ENCODE data around the gene JAG1. TPM values are rescaled to one million over a fixed set of nuclear protein-coding genes. Genes with fewer than 3 reads are reported as not detected.

JAG1 gene
- polyA plus RNA-seq, 4 donors: 141 to 243 (median 176) TPM

DNA sequence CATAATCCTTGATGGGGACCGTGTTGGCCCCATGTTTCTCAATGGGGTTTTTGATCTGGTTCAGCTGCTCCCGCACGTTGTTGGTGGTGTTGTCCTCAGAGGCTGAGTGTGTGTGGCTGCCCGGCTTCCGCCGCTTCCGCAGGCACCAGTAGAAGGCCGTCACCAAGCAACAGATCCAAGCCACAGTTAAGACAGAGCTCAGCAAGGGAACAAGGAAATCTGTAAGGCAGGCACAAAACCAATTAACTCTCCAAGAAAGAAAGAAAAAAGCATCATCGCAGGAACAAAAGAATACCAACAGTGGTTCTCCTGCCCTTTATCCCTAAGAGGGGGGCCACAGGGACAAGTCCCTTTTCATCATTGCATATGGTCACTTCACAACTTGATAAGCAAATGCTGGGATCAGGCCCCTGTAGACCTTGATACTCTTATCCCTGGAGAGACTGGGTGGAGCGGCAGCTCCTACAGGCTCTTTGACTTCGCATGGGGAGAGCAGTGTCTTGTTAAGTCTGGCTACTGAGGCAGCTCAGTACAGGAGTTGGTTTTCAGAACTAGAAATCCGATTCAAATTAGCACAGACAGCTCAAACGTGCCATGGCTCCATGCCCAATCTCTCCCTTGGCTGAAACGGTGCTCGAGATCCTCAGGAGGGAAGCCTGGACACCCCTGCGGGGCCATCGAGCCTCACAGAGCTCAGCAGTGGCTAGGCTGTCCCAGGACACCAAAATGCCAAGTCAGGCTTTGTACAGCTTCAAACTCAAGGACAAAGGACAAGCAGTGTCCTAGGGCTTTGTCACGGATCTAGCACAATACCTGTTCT lies 33.9 kb downstream of the JAG1 start:
- no peak for DNase-seq (ENCODE audit: low read depth in 4 of 4, low spot score in 2 of 4)

DNA sequence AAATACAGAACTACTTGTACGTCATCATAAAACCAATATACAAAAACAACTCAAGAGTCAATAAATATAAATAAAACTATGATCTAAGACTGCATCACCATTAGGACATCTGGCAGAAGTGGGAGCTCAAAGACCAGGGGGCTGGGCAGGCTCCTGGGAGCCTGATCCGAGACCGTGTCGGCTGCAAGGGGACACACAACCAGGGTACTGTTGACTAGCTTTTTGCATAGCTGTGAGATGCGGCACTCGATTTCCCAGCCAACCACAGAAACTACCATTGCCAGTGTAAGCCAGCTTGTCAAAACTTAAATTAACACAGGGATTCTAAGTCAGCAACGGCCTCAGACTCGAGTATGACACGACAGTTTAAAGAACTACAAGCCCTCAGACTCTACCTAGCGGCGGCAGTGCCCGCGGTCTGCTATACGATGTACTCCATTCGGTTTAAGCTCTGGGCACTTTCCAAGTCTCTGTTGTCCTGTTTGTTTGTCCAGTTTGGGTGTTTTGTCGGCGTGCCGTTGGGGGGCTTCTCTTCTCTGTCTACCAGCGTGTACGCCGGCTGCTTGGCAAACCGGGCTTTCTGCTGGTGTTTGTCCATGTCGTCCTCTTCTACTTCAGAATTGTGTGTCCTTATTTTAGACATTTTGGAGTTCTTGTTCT lies 34.6 kb downstream of the JAG1 start:
- DNase-seq (ENCODE audit: low read depth in 4 of 4, low spot score in 2 of 4): no peak

DNA sequence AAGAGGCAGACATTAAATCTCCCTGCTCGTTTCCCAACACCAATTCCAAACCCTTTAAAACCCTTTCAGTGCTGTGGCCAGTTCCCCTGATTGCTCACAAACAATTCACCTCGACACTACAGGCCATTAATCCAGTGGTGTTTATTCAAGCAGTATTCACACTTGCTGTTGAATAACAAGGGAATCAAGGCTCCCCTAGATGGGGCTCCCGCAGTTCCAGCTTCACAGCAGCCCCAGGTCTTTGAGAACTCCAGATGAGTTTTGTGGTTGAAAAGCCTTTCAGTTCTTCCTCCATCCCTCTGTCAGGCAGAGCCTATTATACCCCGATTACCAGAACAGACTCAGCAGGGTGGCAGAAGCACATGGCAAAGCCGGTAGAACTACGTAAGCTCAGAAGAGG lies 36.2 kb downstream of the JAG1 start:
- no peak for DNase-seq (ENCODE audit: low read depth in 4 of 4, low spot score in 2 of 4)

DNA sequence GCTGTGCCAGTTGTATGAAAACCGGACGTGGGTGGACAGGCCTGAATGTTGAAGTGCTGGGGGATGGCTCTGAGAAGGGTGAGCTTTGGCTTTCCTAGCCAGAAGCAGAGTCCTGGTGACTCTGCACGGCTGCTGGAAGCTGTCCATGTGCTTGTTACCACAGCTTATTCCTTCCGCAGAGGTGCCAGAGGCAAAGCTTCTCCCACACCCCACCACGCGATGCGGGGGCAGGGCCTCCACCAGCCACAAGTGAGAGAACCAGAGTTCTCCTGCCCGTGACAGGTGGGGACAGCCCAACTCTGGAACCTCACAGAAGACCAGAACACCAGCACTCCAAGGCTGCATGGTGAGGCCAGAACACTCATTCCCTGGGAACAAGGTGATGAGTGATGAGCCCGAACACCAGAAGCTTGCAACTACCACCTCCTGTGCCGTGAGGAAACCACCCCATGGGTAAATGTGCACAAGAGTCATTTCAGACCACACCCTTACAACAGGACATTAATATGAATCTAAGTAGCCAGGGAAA lies 36.7 kb downstream of the JAG1 start:
- DNase-seq (ENCODE audit: low read depth in 4 of 4, low spot score in 2 of 4): no peak

DNA sequence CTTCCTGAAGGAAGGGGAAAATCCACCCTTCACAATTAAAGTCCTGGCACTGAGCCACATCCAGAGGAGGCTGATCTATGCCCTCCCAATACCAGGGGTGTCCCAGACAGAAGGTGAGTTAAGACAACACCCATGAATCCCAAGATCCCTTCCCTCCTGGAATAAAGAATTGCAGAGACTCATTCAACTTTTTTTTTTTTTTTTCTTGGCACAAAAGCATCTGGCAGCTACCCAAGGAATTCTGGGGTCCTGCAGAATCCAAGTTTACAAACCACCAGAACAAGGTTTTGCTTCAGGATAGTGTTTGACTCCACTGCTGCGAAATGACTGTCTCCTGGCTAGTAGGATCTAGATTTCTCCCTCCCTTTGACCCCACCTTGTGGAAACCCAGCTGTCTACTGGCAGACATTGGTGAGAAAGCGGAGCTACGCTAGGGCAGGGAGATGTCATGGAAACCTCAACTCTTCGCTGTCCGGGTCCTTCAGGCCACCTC lies 37.4 kb downstream of the JAG1 start:
- DNase-seq (ENCODE audit: low read depth in 4 of 4, low spot score in 2 of 4): no peak

DNA sequence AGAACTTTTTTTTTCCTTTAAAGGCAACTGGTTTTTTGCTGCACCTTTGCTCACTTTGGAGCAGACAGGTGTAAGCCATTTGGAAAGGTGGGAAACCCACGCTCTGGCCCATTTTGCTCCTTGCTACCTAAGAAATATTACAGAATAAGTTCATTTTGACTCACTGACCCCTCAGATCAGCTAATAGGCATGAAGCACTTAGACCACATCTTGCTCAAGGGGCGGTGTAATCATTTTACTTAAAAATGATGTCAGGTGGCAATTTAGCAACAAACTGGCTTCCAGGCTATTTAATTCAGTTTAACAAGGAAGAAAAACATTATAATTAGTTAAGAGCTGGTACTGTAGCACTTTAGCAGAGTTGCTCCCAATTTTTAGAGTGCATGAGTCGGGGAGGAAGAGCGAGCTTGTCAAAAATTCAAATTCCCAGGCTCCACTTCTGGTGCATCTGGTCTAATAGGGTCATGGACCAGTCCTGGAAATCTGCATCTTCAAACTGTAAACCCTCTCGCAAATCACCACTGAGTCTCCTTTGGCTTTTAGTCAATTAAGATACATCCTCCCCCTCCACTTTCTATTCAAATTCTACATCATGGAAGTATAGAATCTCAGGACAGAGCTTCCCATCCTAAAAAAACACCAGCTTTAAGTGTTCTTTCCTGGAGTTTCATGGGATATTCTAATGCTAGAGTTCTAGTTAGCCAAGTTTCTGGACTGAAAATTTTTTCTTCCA lies 38.2 kb downstream of the JAG1 start:
- DNase-seq (ENCODE audit: low read depth in 4 of 4, low spot score in 2 of 4): no peak

DNA sequence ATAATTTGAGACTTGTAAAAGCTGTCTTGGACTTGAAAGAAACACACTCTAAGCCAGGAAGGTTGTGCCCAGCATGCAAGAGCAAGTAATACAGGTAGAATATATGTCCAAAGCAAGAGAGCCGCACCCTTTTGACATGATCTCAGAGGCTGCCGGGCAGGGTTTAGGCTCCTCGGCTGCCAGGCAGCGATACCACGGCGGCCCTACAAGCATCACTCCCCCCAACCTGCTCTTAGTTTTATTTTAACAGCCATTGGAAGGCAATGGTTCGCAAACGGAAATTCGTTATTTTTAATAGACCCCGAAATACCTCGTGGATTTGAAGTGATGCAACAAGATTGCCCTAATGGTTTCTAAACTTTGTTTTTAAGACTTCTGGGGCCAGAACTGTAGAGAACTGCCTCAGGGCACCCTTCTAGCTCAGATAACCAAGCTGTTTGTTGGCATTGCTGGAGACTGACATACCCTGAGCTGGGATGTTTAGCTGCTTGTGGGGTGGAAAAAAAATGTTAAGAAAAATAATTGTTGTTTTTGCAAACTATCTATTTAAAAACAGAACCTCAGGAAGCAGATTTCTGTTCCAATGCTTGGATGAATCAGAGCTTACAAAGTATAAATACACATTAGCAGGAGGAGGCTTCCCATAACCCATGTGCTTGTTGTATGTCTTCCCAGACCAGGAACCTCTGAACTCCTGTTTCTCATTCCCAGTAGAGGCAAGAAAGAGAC lies 39.0 kb downstream of the JAG1 start:
- no peak for DNase-seq (ENCODE audit: low read depth in 4 of 4, low spot score in 2 of 4)

DNA sequence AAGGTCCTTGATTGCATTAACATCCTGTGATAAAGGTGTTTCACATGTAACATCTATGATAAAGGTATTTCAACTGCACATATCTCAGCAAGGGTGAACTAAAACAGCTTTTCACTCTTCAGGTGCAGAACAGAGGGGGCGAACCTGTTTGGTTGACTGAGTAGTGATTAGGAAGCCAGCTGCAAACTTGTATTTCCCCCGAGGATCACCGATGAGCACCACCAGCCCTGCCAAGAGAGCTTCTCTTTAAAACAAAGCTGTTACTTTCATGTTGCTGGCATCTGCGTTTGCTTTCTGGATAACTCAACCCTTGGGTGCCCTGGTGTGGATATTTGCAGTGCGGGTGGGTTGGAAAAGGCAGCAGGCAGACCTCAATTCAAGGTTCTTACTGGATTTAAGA lies 39.6 kb downstream of the JAG1 start:
- DNase-seq (ENCODE audit: low read depth in 4 of 4, low spot score in 2 of 4): no peak

DNA sequence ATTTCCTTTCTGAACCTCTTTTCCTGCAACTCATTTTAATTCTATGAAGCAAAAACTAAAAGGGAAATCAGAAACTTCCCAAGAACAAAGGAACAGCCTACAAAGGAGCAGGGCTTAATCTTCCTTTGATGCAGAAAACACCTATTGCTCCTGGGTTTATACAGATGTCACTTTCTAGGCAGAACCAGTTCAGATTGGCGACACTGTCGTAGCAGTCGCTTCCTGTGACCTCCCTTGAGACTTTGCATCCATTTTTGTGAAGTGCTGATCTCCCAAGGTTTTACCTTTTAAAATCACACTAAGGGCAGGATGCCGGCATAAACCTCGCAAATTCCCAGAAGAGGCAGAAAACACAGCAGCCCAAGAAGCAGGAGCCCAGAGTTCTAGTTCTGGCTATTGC lies 40.1 kb downstream of the JAG1 start:
- no peak for DNase-seq (ENCODE audit: low read depth in 4 of 4, low spot score in 2 of 4)

DNA sequence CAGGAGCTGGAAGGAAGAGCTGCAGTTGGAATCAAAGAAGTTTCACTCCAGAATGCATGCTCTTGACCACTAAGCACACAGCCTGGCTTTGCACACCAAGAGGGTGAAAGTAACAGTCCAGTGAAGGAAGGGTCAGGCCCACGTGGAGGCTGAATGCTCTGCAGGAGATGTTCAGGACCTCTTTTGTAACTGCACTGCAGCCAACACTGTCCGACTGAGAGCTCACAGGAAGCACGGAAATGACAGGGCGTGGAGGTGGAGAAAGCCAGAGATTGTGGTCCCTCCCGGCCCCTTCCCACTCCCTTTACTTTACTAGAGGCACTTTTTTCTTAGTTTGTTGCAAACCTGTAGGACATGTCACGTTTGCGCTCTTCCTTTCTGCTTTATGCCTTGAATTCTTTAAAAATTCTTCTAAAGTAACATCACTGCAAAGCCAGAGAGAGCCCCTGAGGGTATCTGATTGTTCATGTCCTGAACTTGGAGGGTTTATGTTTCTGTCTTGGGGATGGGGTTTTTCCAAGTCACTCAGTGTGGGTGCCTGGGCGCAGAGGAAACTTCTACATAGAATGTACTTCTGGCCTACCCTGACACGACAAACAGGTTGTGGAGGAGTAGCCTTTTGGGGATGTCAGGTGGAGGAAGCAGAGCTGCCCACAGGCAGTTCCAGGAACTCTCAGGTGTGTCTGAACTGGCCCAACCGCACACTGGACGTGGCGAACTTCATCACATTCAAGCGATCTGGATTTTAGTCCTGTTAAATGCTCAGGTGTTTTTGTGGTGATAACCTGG lies 40.9 kb downstream of the JAG1 start:
- DNase-seq (ENCODE audit: low read depth in 4 of 4, low spot score in 2 of 4): no peak

DNA sequence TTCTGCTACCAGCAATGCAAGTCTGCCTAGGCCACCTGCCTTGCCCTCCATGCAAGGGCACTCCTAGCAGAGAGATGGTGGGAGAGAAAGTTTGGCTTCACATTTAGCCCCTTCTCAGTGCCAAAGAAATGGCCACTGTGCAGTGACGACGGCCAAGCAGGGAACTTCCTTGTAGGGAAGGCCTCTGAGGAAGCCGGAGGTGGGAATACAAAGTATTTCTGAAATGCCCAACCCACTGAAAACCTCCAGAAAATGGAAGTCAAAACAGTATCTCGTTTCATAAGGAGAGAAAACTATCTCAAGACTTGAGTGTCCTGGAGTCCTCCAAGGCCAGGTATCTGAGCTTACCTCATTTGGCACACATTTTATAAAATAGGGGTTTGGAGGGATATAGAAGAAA lies 42.7 kb downstream of the JAG1 start:
- DNase-seq (ENCODE audit: low read depth in 4 of 4, low spot score in 2 of 4): no peak

DNA sequence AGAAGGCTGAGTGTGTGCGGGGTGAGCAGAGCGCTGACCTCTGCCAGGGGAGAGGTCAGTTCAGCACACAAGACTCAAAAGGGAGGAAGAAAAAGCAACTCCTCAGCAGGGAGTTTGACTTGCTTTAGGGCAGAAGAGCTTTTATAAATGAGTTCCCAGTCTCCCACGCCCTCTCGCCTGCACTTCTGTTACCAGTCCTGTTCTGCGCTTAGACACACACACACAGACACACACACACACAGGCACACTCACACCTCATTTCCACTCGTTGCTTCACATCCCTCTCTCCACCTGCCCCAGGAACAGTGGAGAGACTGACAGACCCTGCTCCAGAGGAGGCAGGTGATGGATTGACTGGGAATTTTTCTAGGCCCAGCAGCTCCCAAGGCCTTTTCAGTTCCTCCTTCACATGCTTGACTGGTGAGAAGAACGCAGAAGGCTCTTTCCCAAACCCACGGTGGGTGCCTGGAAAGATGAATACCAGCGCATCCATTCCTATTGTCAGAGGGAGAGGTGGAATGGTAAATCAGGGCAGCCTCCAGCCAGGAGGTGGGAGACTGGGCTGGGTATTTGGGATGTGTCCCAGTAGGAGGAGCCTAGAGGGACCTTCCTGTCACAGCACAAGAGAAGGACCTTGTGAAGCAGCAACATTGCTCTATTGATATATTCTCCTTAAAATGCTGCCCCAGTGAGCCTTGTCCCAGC lies 43.7 kb downstream of the JAG1 start:
- no peak for DNase-seq (ENCODE audit: low read depth in 4 of 4, low spot score in 2 of 4)

DNA sequence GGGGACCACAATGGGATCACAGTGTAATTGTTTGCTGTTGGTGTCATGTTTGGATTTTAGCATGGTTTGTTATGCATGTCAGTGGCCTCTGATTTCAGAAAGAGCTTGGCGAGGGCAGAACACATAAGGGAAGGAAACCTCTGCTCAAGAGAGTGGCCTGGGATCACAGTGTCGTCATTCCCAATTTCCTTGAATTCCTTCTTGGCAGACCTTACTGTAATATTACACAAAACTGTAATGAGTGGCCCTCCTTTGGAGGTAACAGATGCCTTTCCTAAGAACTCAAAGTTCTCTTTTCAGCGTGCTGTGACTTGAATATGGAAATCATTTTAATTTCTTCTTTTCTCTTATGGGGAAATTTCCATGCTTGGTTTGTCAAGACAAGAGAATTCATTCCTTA lies 46.9 kb downstream of the JAG1 start:
- no peak for DNase-seq (ENCODE audit: low read depth in 4 of 4, low spot score in 2 of 4)

DNA sequence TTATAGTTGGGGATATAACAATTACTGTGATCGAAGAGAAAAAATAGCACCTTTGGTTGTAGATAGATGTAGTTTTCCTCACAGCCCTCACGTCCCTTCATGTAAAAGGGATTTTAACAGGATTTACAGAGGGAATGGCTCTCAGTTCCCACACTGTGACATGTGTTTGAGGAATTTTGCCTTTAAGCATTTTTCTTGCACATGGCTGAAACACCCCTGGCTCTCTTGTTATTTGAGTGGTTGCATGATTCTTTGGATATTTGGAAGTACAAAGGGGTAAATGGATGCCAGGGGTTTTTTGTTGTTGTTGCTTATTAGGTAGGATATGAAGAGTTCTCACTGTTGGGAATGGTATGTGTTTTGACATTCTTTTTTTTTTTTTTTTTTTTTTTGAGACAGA lies 48.2 kb downstream of the JAG1 start:
- no peak for DNase-seq (ENCODE audit: low read depth in 4 of 4, low spot score in 2 of 4)

DNA sequence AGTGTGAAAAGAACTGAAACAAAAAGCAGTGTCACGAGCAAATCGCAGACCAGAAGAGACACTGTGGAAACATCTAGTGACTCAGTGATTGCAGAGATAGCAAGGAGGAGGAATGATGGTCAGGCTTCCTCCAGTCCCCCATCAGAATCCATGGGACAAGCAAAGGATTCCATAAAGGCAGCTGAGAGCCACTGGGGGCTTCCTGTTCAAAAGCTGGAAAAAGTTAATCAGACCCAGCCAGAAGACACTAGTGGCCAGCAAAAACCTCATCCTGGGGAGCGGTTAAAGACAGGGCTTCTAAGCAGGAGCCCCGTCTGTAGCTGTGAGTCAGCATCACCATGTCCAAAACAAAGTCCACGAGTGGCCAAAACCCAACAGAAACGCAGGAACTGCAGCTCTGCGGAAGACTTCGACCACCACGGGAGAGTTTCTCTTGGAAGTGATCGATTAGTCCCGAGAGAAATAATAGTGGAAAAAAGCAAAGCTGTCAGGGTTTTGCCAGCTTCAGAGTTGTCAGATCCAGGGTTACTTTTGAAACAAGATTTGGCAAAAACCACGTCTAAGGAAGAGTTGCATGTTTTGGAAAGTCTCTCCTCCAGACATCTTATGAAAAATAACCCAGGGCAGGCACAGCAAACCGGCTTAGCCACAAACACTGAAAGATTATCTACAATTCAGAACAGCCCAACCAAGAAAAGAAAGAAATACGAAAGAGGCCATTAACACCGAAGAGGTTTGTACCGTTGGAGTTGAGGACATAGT lies 51.0 kb downstream of the JAG1 start:
- no peak for DNase-seq (ENCODE audit: low read depth in 4 of 4, low spot score in 2 of 4)

DNA sequence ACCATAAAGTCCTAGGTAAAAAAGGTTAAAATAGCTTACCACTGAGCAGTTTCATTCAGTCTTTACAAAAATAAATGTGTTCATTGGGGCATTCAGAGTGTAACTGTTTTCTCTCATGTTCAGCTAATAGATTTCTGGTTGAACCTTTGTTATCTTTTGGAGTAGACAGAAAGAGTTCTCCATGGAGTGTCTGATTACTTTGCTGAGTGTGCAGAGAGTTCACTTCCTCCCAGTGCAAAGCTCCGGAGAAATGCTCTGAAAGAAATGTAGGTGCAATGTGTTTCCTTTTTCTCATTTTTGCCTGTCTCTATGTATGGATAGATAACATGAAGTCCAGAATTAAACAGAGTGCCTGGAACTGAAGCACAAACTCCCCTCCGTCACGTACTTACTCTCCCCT lies 52.6 kb downstream of the JAG1 start:
- no peak for DNase-seq (ENCODE audit: low read depth in 4 of 4, low spot score in 2 of 4)

DNA sequence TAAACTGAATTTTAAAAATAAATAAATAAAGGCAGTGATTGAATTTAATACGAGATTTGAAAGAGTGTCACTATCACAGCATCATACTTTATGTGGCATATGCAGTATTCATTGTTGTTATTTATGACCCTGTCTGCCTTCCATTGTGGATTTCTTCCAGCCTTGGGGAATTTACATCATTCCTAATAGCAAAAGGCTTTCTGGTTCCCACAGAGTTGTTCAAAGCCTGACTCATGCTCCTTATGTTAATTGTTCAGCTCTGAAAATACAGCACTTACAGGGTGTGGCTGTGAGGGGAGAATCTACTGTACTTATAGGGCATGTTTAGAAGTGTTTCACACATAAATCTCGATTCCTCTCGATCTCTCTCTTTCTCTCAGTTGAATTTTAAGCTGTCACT lies 54.4 kb downstream of the JAG1 start:
- DNase-seq (ENCODE audit: low read depth in 4 of 4, low spot score in 2 of 4): no peak

DNA sequence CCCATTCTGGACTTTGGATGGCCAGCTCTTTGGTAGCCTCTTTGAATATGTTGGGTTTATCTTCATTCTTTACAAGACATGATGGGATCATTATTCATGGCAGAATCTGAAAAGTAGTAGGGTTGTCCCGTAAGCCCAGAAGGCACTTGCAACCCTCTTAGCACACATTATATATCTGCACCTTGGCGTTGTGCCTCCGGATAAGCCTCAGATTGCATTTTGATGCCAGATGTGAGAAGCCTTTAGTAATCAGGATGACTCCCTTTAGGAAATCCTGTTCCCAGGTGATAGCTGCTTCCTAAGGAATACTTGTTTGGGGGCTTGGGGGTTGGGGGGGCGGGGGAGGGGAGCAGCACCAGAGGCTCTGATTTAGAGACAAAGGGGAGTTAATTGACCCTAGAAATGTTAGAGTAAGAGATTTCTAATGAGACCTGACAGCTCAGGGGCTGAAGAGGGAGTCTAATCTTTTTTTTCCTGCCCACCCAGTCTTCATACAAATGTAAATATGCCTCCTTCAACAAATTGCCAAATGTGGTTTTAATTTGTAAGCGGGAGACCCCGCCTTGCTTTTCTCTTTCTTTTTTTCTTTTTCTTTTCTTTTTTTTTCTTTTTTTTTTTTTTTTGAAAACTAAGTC lies 55.1 kb downstream of the JAG1 start:
- DNase-seq (ENCODE audit: low read depth in 4 of 4, low spot score in 2 of 4): no peak

Measured in left renal cortex interstitium (tissue), 4 donors.